Measurements from ENCODE around the gene RCOR1.
"Not testable (repeated sequence)": the region's sequence is repeated elsewhere in the genome, so short reads cannot be mapped to it uniquely, and the experiment has no call there.

The RCOR1 gene

DNA sequence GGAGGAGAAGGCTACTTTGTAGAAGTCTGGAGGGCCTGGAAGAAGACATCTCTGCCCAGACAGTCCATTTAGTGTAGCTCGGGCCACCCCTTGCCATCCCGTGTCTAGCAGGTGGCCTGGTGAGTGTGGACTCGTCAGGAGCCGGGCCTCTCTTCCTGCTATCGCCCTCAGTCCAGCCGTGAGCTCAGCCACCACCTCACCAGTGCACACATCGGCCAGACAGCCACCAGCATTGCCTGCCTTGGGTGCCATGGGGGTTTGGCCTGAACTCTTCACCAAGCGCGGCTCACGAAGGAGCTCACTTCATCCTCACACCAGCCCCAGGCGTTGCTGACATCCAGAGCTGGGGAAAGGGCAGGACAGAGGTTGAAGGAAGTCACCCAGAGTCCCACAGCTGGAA lies 165.2 kb downstream of the RCOR1 start:
- no peak for DNase-seq

DNA sequence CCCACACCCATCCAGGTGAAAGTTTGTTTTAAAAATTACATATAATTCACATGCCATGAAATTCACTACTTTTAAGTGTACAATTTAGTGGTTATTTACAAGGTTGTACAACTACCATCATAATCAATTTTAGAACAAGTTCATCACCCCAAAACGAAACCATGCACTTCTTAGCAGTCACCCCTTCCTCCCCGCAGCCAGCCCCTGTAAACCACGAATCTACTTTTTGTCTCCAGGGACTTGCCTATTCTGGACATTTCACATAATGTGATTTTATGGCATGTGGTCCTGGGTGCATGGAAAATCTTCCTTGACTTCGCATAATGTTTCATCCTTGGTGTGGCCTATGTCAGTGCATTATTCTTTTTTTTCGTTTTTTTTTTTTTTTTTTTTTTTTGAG lies 165.6 kb downstream of the RCOR1 start:
- DNase-seq = no peak

DNA sequence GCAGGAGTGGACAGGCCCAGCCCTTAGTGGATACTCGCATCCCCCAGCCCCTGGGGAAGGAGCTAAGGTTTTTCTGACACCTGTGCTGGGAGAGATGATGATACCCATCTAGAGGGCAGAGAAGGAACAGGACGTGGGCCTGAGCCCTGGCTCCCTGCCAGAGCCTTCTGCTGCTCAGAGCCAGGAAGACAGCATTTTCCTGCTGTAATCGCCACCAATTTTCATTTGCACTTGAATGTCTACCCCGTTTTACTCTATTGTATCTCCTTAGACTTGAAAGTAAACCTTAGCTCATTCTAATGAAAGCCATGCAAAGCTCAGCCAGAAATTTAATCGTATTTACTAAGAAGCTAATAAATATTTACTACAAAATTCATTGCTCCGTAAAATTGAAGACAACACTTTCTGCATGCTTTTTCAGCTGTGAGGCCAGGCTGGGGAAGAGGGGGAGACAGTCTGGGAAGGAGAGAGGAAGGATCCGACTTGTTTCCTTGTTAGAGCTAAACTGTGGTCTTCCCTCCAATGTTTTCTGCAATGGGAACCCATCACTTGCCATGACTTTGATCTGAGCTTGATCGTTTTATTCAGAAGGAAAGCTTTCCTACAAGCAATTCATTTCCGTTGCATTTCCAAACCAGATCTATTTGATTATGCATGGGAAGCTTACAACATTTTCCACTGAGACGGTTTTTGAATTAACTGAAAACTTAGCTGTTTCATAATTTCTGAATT lies 167.2 kb downstream of the RCOR1 start:
- DNase-seq = no peak

DNA sequence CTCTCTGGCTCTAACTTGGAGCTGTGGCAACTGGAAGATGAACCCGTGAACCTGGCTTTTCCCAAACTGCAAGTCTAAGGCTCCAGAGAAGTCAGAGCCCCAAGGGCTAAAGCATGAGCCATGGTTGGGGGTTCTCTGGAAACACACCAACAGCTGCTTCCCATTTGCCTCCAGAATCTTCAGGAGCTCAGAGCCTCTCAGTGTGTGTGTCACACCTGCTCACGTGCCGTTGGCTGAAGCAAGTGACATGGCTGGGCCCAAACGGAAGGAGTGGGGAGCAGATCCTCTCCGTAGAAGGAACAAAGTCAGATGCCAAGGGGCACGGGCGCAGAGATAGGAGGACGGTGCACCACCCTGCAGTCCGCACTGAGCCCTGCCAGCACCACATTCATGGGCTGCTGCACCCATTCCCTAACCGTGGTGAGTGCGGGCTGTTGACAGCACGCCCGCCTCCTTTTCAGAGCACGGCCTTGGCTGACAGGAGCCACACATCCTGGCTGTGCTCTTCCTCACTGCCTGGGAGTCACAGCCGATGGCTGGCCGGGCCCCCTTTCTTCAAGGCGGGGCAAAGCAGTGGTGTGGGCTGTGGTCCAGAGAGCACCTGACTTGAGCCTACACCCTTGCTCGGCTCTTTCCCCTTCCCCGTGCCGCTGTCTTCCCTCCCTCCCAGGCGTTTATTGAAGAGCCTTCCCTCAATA lies 168.2 kb downstream of the RCOR1 start:
- DNase-seq = no peak

DNA sequence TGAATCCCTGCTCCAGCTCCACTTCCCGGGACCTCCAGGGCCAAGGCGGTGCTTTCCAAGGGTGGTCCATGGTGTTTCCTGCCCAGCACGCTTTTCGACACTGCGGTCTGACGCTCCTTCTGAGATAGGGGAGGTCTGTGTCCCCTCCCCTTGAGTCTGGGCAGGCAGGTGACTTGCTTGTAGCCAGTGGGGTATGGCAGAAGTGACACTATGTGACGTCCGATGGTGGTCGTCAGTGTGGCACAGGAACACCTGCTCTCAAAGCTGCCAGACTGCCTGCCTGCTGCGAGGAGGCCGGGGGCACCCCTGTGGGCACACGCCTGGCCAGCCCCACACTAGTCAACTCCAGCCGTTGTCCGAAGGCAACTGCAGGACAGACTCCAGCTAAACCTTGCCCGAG lies 168.8 kb downstream of the RCOR1 start:
- no peak for DNase-seq

DNA sequence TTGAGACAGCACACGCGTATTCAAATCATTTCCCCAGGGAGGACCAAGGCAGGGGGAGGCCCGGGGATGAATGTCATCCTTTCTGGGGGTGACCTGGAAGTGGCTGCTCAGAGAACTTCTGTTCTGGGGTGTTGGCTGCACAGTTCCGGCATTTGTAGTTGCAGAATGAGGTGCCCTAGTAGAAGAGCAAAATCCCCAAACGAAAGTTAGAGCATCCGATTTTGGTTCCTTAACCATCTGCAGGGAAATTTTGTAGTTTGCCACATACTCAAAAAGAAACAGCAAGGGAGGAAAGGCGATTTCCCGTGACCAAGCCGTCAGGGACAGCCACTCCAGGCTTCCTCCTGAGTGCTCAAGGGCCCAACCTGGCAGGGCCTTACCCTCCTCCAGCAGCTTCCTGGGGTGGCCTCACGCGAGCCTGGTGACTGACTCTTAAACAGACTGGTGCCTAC lies 171.8 kb downstream of the RCOR1 start:
- no peak for DNase-seq

DNA sequence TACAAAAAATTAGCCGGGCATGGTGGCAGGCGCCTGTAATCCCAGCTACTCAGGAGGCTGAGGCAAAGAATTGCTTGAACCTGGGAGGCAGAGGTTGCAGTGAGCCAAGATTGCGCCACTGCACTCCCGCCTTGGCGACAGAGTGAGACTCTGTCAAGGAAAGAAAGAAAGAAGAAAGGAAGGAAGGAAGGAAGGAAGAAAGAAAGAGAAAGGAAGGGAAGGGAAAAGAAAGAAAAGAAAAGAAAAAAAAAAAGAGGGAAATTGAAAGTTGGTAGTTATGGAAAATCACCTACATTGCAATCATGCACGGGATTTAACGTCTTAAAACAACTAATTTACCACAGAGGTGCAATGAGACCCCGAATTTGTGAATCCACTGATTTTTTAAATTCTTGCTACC lies 173.3 kb downstream of the RCOR1 start:
- DNase-seq = not testable (repeated sequence)

DNA sequence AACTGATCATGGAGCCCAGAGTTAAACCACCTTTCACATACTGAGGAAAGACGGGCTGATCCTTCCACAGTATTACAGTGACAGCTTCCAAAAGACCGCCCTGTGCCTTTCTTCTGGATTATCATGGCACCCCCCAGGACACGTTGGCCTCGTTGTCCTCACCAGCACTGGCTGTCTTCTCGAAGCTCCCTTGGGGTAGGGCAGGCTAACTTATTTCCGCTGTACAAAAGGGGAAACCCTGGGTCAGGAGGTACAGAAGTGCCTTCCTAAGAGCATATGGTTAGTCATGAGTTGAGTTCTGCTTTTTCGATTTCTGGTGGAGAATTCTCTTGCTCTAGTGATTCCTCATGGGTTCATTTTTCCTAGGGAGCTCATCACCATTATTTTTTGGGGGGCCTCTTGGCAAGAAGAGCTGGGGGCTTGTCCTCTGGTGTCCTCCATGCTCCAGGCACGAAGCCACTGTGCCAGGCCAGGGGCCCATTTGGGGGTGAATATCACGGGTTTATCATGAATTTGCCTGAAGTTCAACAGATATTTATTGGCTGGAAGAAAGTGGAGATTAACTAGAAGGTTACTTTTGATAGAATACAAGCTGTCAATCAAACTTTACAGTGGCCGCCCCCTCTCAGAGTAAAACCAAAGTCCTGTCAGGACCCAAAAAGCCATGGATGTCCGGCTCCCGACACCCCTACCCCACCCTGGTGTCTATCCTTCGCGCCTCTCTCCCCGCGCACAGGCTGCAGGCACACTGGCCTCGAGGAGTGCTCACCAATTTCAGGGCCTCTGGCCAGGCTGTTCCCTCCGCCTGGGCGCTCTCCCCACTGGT lies 176.0 kb downstream of the RCOR1 start:
- DNase-seq = no peak

DNA sequence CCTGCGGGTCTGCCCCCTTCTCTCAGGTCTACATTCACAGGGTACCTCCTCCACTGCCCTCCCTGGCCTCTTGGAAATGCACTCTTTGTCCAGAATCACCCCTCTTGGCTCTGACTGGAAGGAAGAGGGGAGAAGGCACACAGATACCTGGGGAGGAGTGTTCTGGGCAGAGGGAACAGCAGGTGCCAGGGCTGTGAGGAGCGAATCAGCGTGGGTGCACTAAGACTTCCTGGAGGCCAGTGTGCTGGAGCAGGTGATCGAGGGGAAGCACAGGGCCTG lies 176.5 kb downstream of the RCOR1 start:
- DNase-seq = no peak

DNA sequence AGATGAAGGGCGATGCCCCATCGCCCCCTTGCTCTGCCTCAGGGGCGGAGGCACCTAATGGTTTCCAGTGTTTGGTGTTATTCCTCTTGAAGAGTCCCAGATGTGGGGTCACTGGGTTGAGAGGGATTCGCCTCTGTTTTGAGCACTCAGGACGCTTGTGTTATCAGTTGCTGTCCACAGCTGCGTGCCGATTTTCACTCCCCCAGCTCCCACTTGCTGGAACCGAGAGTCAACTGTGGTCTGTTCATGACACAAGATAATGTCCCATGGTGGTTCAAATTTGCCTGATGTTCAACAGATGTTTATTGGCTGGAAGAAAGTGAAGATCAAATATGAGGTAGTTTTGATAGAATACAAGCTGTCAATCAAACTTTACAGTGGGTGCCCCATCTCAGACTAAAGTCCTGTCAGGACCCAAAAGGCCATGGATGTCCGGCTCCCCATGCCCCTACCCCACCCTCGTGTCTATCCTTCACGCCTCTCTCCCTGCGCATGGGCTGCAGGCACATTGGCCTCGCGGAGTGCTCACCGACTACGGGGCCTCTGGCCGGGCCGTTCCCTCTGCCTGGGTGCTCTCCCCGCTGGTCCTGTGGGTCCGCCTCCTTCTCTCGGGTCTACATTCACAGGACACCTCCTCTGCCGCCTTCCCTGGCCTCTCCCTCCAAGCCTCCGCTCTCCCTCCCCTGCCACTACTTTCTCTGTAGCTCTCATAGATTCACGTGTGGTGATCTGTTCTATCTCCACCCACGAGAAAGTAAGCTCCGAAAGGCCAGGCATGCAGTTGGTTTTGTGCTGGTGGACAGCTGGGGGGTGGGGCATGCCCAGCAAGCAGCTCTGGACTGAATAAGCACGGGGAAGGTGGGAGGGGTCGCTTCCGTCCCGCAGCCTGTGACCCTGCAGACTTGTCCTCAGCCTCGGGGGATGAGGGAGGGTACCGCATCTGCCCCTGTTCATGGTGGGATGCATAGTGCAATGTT lies 178.0 kb downstream of the RCOR1 start:
- no peak for DNase-seq

DNA sequence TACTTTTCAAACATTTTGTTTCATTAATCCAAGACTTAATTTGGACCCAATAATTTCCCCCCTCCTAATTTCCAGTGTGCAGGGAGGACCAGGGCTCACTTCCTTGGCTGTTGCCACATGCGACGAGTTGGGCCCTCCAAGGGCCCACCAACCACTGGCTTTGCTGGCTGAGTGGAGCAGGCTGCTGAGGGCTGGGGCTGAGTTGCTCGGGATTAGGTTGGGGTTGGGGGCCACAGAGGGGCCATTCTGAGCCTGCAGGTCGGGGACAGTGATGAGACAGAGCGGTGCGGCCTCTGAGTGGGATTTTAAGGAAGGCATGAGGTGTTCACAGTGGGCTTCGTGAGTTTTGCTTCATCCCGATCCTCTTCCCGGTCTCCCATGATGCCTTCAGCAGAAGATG lies 178.7 kb downstream of the RCOR1 start:
- no peak for DNase-seq

DNA sequence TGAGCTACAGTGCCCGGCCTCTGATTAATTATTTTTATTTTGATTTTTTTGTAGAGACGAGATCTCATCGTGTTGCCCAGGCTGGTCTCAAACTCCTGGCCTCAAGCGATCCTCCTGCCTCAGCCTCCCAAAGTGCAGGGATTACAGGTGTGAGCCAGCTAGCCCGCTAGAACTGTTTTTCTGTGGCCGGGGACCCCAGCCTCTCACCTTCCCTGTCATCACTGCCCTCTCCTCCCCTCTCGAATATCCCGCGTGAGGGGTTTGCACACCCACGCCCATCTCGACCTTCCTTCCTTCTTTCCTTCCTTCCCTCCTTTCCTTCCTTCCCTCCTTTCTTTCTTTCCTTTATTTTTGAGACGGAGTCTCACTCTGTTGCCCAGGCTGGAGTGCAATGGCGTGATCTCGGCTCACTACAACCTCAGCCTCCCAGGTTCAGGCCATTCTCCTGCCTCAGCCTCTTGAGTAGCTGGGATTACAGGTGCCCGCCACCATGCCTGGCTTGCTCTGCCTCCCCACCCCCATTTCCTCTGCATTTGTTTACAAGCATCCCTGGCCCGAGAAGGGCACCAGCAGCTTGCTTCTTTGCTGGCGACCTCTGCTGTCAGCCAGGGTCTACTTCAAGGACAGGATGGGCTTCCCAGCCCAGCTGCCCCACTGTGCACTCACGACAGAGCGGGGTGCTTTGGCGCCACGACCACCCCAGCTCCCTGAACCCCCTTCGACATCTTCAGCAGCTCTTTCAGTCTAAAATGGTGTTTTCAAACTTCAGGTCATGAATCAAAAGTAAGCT lies 180.5 kb downstream of the RCOR1 start:
- no peak for DNase-seq

DNA sequence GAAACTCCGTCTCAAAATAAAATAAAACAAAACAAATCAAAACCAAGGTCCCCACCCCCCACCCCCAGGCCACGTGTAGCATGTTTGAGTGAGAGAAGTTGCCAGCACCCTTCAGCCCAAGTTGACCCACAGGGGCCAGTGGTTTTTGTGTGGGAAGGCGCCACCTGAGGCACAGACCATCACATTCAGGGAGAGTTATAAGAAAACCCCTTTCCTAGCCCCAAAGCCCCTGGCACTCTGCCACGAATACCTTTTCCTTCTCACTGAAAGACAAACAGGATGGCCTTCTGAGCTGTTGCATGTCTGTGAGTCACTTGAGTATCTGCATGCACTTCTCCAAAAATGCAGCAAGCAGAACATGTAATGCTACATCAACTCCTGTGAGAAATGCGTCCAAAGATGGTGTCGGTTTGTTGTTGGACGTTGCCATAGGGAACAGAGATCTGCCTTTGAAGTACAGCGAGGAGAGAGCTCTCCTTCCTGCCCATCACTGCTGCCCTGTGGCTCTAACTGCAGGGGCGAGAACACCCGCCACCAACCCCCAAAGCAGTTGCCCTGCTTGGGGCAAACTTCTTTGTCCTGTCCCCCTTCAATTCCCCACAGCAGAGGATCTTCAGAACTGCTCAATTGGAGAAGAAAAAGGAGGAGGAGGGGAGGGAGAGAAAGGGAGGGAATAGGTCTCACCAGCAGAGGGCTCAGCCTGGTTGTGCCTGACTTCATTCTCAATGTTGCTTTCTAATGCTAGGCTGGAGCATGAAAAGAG lies 182.1 kb downstream of the RCOR1 start:
- peak; percentile 47 for DNase-seq

DNA sequence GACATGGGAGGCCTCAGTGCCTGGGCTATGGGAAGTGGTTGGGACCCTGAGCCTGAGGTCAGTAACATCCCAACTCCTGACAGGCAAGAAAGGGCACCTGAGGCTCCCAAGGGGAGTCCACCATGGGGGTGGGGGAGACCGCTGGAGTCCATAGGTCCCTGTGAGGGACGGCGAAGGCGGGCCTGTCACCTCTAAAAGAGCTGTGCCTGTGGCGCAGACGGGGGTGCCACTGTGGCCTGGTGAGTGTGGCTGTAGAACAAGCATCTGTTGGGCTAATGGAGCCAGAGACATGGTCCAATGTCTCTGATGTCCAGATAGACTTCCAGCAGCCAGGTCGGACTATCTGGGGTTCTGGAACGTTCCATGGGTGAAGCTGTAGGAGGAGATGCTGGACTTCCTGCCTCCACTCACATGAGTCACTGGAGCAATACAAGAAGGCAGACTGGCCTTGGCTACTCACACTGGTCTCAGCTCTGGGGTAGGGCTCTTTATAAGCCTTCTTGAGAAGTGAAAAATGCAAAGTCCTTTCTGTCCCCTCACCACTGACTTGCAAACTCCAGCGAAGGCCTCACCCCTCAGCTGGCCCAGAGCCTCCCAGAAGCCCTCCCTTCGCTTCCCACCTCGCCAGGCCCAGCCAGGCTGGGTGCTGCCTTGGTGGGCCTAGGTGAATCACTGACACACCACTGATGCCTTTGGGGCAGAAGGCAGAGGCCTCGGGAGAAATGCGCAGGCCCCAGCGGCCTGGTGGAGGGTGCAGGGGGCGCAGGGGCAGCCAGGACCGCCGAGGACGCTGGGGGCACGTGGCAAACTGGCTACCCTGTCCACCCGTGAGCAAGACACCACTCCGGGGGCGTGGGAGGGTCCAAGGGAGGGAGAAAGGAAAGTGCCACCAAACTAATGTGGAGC lies 183.7 kb downstream of the RCOR1 start:
- DNase-seq = no peak

DNA sequence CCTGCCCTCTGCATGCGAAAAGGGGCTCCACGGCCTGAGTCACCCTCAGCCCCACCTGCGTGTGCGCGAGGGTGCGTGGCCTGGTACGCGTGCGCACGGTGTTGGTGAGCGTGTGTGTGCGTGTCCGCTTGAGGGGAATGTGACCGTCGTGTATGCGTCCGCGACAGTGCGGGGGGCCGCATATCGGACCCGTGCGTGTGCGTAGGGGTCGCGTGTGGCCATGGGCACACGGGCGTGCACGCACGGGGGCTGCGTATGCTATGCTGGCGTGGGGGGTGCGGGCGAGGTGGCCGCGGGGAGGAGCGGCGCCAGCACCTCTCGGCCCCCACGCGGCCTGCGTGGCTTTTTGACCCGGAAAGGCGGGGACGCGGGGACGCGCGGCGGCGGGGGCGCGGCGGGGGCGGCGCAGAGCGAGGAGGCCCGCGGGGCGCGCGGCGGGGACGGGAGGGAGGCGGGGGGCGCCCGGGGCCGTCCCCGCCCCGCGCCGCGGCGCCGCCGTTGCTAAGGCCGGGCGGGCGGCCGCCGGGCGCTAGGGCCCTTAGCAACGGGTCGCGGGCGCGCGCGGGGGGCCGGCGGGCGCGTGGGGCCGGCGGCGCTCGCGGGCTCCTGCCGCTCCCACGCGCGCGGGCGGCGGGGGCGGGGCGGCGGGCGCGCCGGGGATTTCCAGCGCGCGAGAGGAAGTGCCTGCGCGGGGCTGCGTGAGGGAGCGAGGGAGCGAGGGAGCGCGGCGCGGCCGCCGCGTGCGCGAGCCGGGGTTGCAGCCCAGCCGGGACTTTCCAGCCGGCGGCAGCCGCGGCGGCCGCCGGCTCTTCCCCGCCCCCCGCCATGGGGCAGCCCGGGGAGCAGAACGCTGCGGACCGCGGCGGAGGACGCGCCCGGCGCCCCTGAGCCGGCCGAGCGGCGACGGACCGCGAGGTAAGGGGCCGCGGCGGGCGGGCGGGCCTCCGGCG lies 184.6 kb downstream of the RCOR1 start, which contains the start of gene TRAF3:
Gene TRAF3 (plus strand): TSS at position 689 of the 950 bp plus-strand sequence. CDS start 92,753 bp downstream, outside the sequence.
- DNase-seq = no peak

DNA sequence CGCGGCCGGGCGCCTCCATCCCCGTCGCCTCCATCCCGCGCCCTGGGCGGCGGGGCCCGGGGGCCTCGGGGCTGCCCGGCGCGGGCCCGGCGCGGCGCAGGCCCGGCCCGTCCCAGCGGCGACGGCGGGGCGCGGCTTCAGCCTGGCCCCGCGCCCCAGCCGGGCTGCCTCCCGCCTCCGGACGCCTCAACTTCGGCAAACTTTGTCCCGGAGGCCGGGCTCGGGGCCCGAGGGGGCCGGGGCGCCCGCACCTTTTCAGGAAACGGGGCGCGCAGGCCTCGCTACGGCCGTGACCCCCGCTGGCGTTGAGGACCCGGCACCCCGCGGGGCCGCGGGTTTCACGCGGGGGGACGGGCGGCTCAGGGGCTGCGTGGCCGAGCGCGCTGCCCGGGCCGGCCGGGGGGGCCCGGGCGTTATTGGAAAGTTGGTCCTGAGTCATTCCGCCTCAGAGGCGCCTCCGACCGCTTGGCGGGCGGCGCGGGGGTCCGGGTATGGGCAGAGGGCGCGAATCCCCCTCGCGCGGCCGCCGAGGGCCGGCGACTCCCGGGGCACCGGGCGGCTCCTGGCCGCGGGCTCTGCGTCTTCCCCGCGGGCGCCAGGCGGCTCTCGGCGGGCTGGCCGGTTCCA lies 185.4 kb downstream of the RCOR1 start:
- DNase-seq = no peak

DNA sequence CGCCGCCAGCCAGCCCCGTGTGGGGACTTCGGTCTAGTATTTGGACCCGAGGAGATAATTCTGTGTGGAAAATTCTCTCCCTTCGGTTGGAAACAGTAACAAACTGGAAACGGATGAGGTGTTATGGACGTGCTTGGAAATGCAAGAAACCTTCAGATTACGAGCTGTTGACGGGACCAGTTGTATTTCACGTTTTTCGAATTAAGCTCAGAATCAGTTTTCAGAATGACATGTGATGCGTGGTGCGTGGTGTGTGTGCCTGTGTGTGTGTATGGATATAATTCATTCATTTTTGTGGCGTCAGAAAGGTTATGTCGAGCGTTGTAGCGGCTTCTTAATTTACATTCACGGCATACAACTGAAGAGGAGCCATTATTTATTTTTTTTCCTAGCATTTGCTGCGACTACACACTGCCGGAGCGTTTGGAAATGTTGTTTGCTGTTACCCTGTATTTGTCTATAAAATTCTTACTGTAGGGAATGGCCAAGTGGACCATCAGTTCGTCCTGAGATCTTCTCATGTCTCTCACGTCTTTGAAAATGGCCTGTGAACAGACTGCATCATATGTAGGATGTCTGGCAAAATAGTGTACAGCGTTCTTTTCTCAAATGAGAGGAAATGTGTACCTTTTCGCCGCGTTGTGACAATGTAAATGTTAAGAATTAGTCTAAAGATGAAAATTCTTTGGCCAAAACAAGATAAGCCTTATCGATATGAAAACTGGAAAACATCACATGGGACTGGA lies 186.1 kb downstream of the RCOR1 start:
- peak; percentile 26 for DNase-seq

Measured in NCI-H1105 treated with DMSO at 0.1 percent for 48 hours (cell line).